ENCODE data around the gene PDZRN3.

The PDZRN3 gene

DNA sequence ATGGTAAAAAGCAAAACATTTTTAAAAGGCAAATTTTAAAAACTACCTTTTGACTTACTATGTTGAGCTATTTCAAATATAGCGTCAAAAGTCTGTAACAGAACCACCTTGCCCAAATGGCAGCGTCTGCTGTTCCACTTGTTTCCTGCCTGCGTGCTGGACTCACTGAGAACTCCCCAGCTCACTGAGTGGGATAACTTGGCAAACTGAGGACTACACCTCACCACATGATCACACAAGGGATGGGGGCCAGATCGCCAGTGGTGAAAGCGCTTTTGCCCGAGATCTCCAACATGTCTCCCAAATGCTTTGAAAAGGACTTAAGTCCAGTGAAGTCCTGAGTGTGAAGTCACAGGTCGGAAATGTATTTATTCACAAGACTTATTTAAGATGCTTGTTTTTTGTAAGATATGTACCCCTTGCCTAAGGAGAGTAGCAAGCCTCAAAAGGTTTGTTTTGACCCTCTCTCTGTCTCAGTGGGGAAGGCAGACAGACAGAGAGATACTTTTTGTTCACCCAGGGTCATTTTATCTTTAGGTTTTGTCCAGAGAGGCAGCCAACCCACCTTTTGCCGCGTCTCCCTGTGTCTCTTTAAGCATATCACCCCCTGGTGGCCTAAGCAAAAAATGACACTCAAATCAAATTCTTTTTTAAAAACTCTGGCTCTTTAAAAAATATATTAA, 192.6 kb downstream of the PDZRN3 start:
- in situ Hi-C loops (cut with MboI; ENCODE audit: low sequenced_read_pairs): no loop called here

DNA sequence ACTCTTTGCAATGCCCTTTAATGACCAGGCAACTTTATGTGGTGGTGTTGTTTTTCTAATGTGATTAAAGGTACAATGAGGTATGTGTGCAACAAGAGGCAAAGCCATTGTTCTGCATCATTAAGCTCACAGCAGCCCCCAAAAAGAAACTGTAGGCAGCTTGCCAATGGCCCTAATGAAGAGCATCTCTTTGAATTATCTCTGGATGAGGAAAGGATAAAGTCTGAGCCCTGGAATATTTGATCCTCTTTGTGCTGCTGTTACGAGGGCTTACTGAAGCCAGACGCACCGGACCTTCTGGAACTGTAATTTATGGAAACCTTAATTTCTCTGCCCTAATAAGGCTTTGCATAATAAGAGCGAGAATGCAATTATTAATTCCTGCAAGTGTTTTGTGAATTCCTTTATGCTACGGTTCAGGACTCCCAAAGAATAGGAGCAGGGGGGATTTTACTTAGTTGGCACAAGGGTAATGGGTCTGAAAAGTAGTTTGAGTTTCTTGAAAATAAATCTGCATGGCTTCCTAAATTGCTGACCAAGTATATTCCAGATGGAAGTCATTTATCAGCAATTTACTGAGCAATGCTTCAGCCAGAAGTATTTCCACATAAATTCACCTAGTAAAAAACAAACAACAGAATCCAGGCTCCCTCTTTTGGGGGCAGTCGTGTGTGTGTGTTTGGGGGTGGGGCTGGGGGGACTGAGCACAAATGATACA, 193.4 kb downstream of the PDZRN3 start:
- in situ Hi-C loops (cut with MboI; ENCODE audit: low sequenced_read_pairs): no loop called here

DNA sequence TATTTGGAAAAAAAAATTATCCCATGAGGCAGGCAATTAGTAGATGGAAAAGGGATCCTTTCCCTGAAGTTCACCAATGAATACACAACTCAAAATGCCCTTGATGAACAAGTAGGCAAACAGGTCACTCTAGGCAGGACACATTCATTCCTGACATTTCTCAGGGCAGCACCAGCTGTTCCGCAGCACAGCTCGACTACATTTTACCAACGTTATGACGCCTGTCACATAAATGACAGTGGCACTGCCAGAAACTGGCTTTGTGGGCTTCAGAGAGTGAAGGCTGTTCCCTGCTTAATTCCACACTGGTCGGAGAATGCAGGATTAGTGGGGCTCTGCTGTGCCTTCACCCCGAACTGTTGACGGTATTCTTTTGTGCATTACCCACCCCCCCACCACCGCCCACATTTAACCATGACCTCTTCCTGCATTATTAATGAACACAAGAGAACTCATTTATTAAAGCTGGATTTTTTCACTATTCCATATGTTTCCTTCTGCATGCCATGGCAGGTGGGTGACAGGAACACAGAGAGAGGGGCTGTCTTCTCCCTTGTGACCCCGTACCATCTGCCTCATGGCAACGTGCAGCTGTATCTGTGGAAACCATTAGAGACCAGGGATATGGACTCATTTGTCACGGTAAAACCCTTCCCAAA, 197.6 kb downstream of the PDZRN3 start:
- in situ Hi-C loops (cut with MboI; ENCODE audit: low sequenced_read_pairs): no loop called here

DNA sequence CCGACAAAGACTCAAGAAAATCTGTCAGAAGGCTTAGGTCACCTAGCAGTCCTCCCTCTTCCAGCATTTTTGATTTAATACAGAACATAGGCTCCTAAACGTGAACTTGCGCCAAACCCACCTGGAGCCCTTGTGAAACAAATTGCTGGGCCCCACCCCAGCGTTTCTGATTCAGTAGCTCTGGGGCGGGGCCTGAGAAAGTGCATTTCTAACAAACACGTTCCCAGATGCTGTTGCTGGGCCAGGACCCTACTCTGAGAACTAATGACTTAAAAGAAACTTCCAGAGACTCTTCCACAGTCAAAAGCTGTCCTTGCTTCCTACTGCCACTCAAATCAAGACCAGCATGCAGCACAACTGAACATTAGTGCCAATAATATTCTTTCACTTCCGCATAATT, 198.1 kb downstream of the PDZRN3 start:
- in situ Hi-C loops (cut with MboI; ENCODE audit: low sequenced_read_pairs): no loop called here

DNA sequence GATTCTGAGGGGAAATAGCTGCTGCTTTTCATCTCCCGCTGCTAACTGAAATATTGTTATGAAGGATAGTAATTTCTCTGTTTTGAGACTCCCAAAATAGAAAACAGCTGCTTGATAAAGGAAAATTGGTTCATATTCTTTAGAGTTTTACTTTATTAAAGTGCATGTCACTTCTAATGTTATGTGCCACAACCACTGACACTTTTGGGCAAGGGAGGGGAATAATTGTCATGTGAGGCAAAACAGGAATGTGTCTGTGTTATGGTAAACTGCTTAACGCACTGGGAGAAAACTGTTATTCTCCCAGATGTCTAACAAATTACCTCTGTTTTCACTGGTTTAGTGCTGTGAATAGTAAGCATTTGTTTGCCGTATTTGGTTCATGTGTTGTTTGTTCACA, 201.6 kb downstream of the PDZRN3 start:
- in situ Hi-C loops (cut with MboI; ENCODE audit: low sequenced_read_pairs): no loop called here

DNA sequence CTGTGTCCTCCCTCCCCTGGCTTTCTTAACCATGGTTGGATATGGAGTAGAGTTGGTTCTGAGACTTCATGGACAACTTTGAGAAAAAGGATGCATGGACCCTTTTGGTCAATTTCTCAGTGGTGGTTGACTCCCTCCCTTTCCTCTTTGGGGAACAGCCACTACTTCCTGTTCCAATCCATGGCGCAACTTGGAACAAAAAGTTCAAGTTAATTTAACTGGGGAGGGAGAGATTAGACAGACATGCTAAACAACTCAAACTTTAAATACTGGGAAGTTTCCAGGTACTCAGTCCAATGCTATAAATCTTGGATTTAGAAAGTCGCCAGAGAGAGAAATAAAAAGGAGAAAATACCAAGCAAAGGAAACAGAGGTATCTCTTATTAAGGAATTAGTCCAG, 202.2 kb downstream of the PDZRN3 start:
- in situ Hi-C loops (cut with MboI; ENCODE audit: low sequenced_read_pairs): no loop called here

DNA sequence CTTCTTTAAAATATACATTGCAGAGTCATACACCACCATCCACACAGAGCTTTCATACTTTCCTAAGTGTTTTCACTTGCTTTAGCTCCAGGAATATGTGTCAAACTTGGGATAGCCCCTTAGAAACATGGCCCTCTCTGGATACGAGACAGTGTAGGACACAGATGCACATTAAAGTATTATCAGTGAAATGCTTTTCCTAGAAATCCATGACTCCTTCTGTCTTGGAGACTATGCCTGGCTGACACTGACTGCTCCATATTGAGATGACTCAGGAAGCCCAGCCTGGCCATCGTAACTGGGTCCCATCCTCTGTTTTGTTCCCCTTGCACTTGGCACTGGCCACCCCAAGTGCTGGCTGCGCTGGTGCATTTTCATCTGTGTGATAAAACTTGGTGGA, 204.8 kb downstream of the PDZRN3 start:
- in situ Hi-C loops (cut with MboI; ENCODE audit: low sequenced_read_pairs): no loop called here

DNA sequence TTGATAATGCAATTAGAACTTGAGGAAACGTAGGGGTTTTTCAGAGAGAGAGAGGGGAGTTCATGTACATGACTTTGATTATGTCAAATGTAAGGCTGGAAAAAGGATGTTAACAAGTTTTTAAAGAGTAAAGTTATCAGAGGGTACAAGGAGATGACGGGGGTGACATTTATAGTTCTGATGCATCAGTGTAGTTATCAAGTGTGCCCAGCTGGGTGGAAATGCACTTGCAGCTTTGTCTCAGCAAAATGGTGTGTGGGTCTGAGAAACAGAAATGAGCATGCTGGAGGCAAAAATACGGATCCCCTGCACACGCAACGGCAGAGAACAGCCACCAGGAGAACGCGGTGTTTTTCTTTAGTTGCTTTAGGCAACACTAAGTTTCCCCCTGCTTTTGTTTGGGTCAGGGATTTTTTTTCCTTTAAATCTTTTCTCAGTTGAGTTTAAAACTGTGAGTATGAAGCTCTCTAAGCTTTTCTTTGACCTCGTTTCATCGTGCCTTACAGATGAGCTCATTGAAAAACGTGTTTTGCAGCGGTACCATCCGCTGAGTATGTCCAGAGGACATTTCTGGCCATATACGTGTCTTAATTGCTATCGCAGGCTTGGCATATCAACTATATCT, 205.4 kb downstream of the PDZRN3 start:
- in situ Hi-C loops (cut with MboI; ENCODE audit: low sequenced_read_pairs): no loop called here

DNA sequence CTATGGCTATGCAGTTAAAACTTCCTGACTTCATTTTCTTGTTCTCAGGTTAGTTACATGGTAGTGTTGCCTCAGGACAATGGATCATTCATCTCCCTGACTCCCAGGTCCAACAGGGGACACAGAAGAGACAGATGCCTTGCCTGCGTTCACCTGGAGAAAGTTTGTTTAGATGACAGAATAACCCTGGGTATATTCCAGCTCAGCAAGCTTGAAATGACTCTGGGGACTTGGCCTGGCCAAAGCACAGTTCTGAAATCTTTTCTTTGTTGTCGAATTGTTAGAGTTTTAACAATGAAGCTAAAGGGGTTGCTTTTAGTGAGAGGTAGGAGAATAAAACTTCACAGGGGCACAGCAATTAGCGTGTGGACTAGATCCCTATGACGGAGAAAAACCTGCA, 206.1 kb downstream of the PDZRN3 start:
- in situ Hi-C loops (cut with MboI; ENCODE audit: low sequenced_read_pairs): no loop called here

DNA sequence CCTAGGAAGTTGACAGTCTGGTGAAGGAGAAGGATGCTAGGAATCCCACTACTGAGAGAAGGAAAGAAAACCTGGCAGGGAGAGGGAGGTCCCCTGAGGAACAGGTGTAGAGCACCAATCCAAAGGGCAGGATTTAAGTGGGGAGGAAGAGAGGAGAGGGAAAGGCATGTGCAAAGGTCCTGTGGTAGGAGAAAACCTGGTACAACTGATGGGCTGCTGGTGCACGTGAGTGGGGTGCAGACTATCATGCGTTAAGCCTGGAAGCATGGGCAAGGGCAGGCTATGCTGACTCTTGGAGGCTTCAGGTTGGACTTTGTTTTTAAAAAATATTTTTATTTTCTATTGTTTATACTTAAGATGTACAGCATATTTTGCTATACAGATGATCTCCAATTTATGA, 209.6 kb downstream of the PDZRN3 start:
- in situ Hi-C loops (cut with MboI; ENCODE audit: low sequenced_read_pairs): no loop called here

DNA sequence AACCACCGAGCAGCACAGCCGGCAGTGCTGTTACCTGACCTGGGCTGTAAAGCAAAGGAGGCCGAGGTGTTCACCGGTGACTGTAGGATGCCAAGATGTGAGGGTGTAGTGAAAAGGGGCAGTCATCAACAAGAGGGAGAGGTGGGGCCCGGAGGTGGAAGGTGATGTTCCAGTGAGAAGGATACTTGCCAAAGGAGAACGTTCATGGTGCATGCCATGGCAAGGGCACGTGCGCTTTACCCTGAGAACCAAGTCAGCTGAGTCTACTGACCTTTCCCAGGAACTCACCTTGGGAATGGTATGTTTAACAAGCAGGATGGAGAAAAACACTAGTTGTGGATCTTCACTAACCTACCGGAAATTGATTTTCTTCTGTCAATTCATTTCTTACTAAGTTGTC, 211.1 kb downstream of the PDZRN3 start:
- in situ Hi-C loops (cut with MboI; ENCODE audit: low sequenced_read_pairs): no loop called here

DNA sequence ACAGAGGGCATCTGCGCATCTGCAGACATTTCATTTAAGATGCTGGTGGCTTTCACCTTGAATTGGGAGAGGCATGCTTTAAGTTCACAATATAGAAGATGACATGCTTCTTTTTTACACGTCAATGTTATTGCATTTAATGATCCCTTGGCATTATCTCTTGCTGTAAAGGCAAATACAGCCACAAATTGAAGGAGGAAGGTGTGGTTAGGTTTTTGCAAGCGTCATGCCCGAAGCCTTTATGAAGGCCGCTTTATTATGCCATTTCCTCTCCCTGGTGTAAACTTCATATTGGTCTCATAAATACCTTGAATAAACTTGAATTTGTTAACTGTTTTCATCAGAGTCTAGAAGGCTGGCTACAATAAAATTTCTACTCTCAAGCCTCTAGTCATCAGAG, 212.7 kb downstream of the PDZRN3 start:
- in situ Hi-C loops (cut with MboI; ENCODE audit: low sequenced_read_pairs): no loop called here

DNA sequence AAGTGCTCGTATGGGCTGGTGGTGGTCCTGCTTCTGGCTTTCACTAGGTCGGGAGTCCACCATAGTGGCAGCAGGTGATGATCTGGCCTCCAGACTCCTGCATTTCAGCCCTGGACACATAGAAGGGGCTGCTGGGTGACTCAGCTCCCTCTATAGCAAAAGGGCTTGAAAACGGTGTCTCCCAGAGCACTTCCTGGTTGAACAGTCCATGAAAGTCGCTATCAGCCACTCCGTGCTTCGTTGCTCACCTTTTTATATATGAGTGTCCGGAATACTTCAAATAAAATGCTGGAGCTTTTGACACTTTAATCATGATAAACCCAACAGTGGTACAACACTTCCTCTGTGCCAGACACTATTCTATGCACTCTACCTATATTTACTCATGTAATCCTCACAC, 213.2 kb downstream of the PDZRN3 start:
- in situ Hi-C loops (cut with MboI; ENCODE audit: low sequenced_read_pairs): no loop called here

DNA sequence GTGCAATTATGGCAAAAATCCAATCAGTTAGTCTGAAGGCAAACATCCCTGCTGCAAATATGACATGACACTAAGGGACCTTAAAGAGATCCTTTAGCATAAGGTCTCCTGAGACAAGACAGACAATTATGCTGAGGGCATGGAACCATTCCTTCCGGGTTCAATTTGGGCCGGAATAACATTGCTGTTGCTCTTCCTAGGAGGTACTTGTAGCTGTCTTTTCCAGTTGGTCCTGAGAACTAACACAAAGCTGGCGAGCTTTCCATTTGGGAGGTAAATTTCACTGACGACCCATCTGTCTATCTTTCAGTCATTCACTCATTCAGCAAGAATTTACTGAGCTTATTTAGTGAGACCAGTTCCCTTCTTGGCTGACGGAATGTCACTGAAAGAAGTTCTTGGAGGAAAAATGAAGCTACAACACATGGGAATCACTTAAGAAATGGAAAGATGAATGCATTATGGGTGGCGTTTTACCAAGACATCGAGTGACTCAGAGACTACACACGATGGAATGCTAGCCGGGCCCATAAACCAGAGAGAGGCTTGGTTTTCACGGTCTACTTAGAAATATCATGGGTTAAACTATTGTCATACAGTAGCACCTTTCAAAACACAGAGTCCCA, 215.5 kb downstream of the PDZRN3 start:
- in situ Hi-C loops (cut with MboI; ENCODE audit: low sequenced_read_pairs): no loop called here

DNA sequence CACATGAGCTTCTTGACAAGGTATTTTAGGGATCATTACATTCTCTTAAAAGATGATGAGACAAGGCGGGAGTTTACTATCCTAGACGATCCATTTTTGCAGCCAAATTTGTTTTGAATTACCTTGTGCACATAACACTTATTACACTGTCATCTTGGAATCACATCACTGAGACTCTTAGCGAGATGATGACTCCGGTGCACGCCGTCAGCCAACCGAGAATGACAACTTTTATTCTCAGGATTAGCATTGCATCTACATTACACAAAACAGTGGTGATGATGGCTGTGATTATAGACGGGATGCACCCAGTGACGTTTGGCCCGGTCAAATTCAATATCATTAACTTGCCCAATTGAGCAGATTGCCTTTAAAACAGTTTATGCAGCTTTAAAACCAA, 216.1 kb downstream of the PDZRN3 start:
- in situ Hi-C loops (cut with MboI; ENCODE audit: low sequenced_read_pairs): no loop called here

DNA sequence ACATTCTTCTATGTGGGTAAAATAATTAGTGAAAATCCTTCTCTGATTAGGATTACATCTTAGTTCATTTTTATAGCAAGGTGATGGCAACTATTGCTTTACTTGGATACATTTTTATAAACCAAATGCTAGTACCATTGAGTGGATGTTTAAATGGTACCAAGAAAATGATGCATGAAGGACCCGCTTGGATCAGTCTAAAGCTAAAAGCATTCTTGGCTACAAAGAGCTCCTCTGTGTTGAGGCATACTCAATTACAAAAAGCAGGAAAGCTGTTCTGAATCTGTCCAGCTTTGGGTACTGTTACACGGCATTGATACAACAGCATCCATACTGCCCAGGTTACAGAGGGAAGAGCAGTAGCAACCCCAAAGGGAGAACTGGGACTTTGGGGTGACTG, 217.2 kb downstream of the PDZRN3 start:
- in situ Hi-C loops (cut with MboI; ENCODE audit: low sequenced_read_pairs): no loop called here

DNA sequence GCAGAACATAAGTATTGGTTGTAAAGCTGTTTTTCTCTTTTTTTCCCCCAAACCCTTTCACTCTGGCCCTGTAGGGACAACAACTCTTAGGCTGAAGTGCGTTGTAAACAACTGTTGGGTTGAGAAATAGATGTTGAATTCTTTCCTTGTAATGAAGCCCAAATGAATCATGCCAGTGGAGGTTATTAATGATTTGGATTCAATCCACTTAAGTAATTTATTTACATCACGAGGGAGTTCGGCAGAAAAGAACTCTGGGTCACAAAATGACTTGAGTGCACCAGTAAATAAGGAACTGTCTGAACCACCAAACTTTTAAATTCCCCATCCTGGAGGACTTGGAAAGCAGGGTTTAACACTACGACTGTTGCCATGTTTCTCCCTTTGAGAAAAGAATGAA, 218.9 kb downstream of the PDZRN3 start:
- in situ Hi-C loops (cut with MboI; ENCODE audit: low sequenced_read_pairs): no loop called here

DNA sequence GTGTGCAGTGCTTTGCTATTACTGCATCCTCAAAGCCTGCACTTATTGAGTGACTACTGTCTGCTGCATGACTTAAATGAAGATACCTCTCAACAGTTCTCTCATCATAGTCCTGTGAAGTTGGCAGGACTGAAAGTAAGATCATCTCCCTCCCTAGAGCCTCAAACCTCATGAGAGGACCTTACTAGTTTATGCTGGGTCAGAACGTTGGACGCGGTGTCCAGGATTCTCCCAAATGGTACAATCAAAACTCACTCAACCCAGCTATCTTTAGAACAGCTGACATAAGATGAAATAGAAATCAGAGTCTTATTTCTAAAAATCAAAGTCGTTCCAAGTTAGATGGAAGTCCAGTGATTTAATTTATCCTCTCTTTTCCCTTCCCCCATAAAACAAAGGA, 219.7 kb downstream of the PDZRN3 start:
- in situ Hi-C loops (cut with MboI; ENCODE audit: low sequenced_read_pairs): no loop called here

DNA sequence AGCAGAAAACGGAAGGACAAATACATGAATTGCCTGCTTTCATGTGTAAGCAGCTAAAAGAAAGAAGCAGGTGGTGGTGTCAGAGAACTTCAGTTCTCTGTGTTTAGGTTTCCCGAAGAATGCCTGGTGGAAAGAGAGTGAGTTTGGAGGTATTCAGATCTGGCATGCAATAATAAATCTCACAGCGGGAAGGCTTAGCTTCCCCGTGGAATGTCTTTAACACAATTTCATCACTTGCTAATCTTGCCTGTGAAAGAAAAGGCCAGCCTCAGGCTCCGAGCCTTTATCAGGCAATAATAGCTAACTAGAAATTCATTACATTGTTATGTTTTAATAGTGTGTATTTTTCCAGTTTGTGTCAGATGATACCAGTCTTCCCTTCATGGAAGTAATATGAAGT, 220.3 kb downstream of the PDZRN3 start:
- in situ Hi-C loops (cut with MboI; ENCODE audit: low sequenced_read_pairs): no loop called here

DNA sequence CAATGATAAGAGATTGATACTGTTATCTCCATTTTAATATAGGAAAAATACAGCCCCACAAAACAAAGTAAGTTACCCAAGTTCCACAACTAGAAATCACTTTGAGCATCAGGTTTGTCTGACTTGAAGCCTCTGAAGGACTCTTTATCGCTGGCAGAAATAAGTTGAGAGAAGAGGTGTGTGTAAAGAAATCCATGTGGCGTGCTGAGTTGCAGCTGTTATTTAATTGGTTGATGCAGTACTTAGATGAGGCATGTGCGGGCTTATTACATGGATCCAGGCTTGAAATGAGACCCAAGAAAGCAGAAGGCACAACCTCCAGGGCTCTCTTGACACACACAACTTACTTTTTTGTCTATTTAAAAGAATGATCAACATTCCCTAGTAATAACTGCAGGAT, 221.3 kb downstream of the PDZRN3 start:
- in situ Hi-C loops (cut with MboI; ENCODE audit: low sequenced_read_pairs): no loop called here

DNA sequence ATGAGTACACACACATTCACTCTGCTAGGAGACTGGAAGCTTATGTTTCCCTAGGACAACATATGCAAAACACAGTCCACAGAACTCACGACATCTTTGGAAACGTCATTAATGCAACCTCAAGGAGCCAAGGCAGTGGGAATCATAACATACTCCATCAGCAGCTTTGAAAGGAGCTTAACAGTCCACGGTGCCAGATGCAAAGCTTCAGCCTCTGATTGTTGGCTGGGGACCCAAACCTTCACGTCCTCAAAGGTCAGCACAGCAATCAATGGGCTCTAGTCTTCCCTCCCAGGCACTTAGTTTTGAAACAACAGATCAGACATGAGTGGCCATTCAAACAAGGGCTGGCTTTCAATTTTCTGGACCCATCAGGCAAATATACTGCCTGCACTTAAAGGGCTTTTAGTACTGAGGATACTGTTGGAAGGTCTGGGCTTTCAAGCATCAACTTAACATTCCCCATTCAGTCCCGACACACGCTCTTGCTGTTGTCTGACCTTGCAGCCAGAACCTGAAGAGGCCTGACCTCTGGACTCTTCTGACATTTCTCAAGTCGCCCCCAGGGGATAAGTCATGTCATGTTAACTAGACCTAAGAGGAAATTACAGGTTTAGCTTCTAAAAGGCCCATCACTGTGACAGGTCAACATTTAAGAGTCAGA, 223.0 kb downstream of the PDZRN3 start:
- in situ Hi-C loops (cut with MboI; ENCODE audit: low sequenced_read_pairs): no loop called here
